Epidermal melanocyte (primary cell): ENCODE measurements around the gene RAPGEF3.
A peak's percentile ranks its signal among the peaks of the same experiment; 100 is the strongest.

Experiments
- DNase-seq: peaks from one replicate; pipeline ENCODE4 v3.0.0; 2011; ENCODE audit warnings: low spot score; ENCODE audit not compliant: insufficient read length

Gene RAPGEF3

GRCh38 chr12:47776471-47777143, 17.9 kb upstream of the RAPGEF3 start:
- peak; percentile 48 for DNase-seq

- DNase-seq, result no peak
Measured at GRCh38 chr12:47775100-47775911, 16.6 kb upstream of the RAPGEF3 start.

- no peak for DNase-seq
Measured at GRCh38 chr12:47774663-47775062, 16.0 kb upstream of the RAPGEF3 start.

GRCh38 chr12:47773858-47774580, 15.3 kb upstream of the RAPGEF3 start:
- no peak for DNase-seq

- DNase-seq, result peak; percentile 82
Measured at GRCh38 chr12:47773062-47773857, 14.6 kb upstream of the RAPGEF3 start, which contains the start of gene SLC48A1. SLC48A1 (plus strand) TSS chr12:47773238; CDS start chr12:47773305, 67 bp downstream.

GRCh38 chr12:47772738-47773061, 14.0 kb upstream of the RAPGEF3 start:
- no peak for DNase-seq

GRCh38 chr12:47772094-47772660, 13.5 kb upstream of the RAPGEF3 start:
- no peak for DNase-seq

- DNase-seq, result no peak
Measured at GRCh38 chr12:47771304-47771703, 12.6 kb upstream of the RAPGEF3 start.

- DNase-seq, result no peak
Measured at GRCh38 chr12:47770086-47770726, 11.5 kb upstream of the RAPGEF3 start.

- no peak for DNase-seq
Measured at GRCh38 chr12:47769234-47770085, 10.8 kb upstream of the RAPGEF3 start.

- DNase-seq, result no peak
Measured at GRCh38 chr12:47768323-47768811, 9.7 kb upstream of the RAPGEF3 start.

GRCh38 chr12:47767216-47767724, 8.6 kb upstream of the RAPGEF3 start:
- DNase-seq, result no peak

GRCh38 chr12:47766502-47767215, 8.0 kb upstream of the RAPGEF3 start:
- no peak for DNase-seq

GRCh38 chr12:47763481-47764346, 5.0 kb upstream of the RAPGEF3 start:
- no peak for DNase-seq

GRCh38 chr12:47762850-47763465, 4.3 kb upstream of the RAPGEF3 start:
- DNase-seq, result no peak

- DNase-seq, result no peak
Measured at GRCh38 chr12:47758584-47758833, 171 bp downstream of the RAPGEF3 start.

- DNase-seq, result no peak
Measured at GRCh38 chr12:47757840-47758583, 668 bp downstream of the RAPGEF3 start.
